HEK293T (cell line): ENCODE measurements around the gene DNER.

ENCODE experiments used
- CTCF ChIA-PET: fragments of 350-600 bp; formaldehyde crosslinking; extraction: SDS; loops from one replicate; lab custom pipeline; 2021; ENCODE audit warnings: antibody characterized with exemption, inconsistent platforms; lab: Yijun Ruan, JAX
- POLR2A ChIA-PET: fragments of 350-600 bp; formaldehyde crosslinking; extraction: SDS; loops from one replicate; lab custom pipeline; 2020; ENCODE audit warnings: antibody characterized with exemption, inconsistent platforms; lab: Yijun Ruan, JAX
- DNase-seq: peaks from one replicate; pipeline ENCODE4 v3.0.0; 2012; ENCODE audit warnings: mixed read lengths; ENCODE audit errors: extremely low spot score
- ARNT ChIP-seq: fragments of 450-650 bp; IDR thresholded peaks from 2 replicates; pipeline ENCODE4 v1.6.1; 2017; ENCODE audit warnings: mild to moderate bottlenecking
- BHLHE40 ChIP-seq: fragments of 450-650 bp; IDR thresholded peaks from 2 replicates; pipeline ENCODE4 v1.6.1; 2016; ENCODE audit warnings: mild to moderate bottlenecking, moderate library complexity, borderline replicate concordance
- CTBP1 ChIP-seq: fragments of 450-650 bp; IDR thresholded peaks from 2 replicates; pipeline ENCODE4 v1.6.1; 2016; ENCODE audit warnings: borderline replicate concordance
- ELF4 ChIP-seq: fragments of 450-650 bp; IDR thresholded peaks from 2 replicates; pipeline ENCODE4 v1.6.1; 2017; ENCODE audit warnings: antibody characterized with exemption
- FOXA1 ChIP-seq: fragments of 450-650 bp; IDR thresholded peaks from 2 replicates; pipeline ENCODE4 v1.6.1; 2016; ENCODE audit warnings: mild to moderate bottlenecking
- FOXK2 ChIP-seq: fragments of 450-650 bp; IDR thresholded peaks from 2 replicates; pipeline ENCODE4 v1.6.1; 2016; ENCODE audit warnings: mild to moderate bottlenecking
- FOXM1 ChIP-seq: fragments of 450-650 bp; IDR thresholded peaks from 2 replicates; pipeline ENCODE4 v1.6.1; 2017; ENCODE audit warnings: mild to moderate bottlenecking, borderline replicate concordance
- HDGF ChIP-seq: fragments of 450-650 bp; IDR thresholded peaks from 2 replicates; pipeline ENCODE4 v1.6.1; 2017; ENCODE audit warnings: antibody characterized with exemption, borderline replicate concordance
- L3MBTL2 ChIP-seq: fragments of 450-650 bp; conservative IDR thresholded peaks from 2 replicates; pipeline ENCODE4 v1.6.1; 2016; ENCODE audit warnings: mild to moderate bottlenecking
- LEF1 ChIP-seq: fragments of 450-650 bp; IDR thresholded peaks from 2 replicates; pipeline ENCODE4 v1.6.1; 2017; ENCODE audit warnings: mild to moderate bottlenecking, borderline replicate concordance
- NFRKB ChIP-seq: fragments of 450-650 bp; IDR thresholded peaks from 2 replicates; pipeline ENCODE4 v1.6.1; 2016; ENCODE audit warnings: mild to moderate bottlenecking, moderate library complexity
- SP1 ChIP-seq: fragments of 450-650 bp; IDR thresholded peaks from 2 replicates; pipeline ENCODE4 v1.6.1; 2017
- SUZ12 ChIP-seq: fragments of 450-650 bp; IDR thresholded peaks from 2 replicates; pipeline ENCODE4 v1.6.1; 2016; ENCODE audit warnings: mild to moderate bottlenecking
- TARDBP ChIP-seq: fragments of 450-650 bp; IDR thresholded peaks from 2 replicates; pipeline ENCODE4 v1.6.1; 2016
- ZNF384 ChIP-seq: fragments of 450-650 bp; IDR thresholded peaks from 2 replicates; pipeline ENCODE4 v1.6.1; 2016
- TF ChIP-seq, protein P1 (sequence below): fragments of 450-650 bp; IDR thresholded peaks from 2 replicates; pipeline ENCODE4 v1.6.1; 2016

DNER gene

DNA sequence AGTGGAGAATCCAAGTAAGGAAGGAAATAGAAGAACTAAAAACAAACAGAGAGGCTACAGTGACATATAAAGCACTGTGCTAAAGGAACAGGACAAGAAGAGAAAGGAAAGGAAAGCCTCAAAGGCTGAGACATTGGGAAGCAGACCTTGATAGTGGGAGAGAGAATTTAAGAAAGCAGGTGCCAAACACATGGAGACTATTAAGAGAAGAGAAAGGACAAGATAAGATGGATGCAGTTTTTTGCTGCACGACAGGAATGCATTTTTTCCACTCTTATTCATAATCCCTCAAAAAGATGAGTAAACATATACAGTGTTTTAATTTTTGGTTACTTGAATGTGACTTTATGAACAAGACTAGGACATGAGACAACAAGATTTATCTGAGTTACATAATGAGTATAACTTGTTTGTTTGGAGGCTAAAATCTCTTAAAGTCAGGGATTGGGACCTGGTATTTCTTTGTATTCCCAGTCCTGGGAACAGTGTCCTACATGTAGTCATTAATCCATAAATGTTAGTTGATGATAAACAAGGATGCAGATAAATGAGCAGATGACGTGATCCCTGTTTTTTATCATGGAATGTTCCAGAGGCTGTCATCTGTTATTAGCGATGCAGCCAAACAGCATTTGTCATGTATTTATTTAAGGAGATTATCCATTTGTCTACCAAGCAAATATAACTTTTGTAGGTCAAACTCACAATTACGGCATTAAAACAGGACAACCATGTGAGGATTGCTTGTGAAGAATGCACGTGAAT, 141.7 kb downstream of the DNER start:
- TF ChIP-seq BHLHE40 (no peak), ZNF384 (no peak), SUZ12 (no peak), SP1 (no peak), ELF4 (no peak), FOXK2 (no peak), TARDBP (no peak), HDGF (no peak), L3MBTL2 (no peak), CTBP1 (no peak), ARNT (no peak), LEF1 (no peak), NFRKB (no peak), FOXM1 (no peak), FOXA1 (no peak)
- TF ChIP-seq, protein P1, sequence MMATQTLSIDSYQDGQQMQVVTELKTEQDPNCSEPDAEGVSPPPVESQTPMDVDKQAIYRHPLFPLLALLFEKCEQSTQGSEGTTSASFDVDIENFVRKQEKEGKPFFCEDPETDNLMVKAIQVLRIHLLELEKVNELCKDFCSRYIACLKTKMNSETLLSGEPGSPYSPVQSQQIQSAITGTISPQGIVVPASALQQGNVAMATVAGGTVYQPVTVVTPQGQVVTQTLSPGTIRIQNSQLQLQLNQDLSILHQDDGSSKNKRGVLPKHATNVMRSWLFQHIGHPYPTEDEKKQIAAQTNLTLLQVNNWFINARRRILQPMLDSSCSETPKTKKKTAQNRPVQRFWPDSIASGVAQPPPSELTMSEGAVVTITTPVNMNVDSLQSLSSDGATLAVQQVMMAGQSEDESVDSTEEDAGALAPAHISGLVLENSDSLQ: no peak
- no peak for DNase-seq
- CTCF ChIA-PET: no interaction called here
- POLR2A ChIA-PET: no interaction called here

DNA sequence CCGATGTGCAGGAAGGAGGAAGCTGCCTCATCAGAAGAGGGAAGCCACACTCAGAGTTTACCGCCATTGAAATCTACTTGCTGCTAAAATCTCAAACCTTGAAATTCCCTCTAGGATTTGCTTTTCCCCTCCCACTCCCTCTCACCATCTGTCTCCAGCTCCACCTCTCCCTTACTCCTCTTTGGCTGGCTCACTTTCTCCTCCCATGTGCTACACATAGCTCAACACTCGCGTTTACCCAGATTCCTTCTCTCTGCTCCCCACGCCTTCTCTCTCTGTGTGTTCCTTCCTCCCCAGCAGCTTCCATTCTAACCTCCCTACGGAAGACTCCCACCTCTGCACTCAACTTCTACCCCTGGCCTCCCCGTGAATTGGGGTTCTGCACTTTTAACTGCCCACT, 143.1 kb downstream of the DNER start:
- no peak for DNase-seq
- ChIA-PET CTCF (no interaction called here), POLR2A (no interaction called here)
- TF ChIP-seq LEF1 (no peak), FOXM1 (no peak), TARDBP (no peak), ELF4 (no peak), ARNT (no peak)

DNA sequence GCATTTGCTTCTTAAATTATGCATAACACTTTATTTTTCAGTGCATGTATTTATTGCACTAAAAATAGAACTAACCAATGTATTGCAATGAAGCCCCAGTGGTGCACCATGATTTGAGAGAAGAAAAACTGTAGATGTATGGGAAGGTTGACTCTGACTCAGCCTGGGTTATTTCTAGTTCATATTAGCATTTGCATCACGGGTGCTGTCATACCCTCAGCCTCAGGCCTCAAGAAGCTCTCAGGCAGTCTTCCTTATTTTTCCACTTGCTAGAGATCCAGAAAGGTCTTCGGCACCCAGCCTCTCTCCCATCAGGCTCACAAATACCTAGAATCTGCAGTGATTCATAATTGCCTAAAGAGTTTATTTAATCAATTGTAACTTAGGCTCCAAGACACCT, 148.0 kb downstream of the DNER start:
- POLR2A ChIA-PET: no interaction called here
- CTCF ChIA-PET: no interaction called here
- no peak for TF ChIP-seq FOXM1
- DNase-seq: no peak

DNA sequence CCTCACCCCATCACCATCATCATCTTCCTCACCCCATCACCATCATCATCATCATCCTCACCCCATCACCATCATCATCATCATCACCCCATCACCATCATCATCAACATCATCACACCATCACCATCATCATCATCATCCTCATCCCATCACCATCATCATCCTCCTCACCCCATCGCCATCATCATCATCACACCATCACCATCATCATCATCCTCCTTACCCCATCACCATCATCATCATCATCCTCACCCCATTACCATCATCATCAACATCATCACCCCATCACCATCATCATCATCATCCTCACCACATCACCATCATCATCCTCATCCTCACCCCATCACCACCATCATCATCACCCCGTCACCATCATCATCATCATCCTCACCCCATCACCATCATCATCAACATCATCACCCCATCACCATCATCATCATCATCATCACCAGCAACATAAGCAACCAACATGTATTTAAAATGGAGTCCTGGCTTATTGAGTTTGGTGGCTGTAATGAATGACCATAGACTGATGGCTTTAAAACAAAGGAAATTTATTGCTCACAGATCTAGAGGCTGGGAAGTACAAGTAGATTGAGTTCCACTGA, 150.0 kb downstream of the DNER start:
- DNase-seq: no peak
- POLR2A ChIA-PET: no interaction called here
- TF ChIP-seq TARDBP (no peak), ZNF384 (no peak)
- CTCF ChIA-PET: no interaction called here

DNA sequence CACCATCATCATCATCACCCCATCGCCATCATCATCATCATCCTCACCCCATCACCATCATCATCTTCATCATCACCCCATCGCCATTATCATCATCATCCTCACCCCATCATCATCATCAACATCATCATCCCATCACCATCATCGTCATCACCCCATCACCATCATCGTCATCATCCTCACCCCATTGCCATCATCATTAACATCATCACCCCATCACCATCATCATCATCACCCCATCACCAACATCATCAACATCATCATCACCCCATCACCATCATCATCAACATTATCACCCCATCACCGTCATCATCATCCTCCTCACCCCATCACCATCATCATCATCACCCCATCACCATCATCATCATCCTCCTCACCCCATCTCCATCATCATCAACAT, 151.0 kb downstream of the DNER start:
- ChIA-PET POLR2A (no interaction called here), CTCF (no interaction called here)
- TF ChIP-seq, protein P1: no peak
- TF ChIP-seq TARDBP (no peak), FOXM1 (no peak), SP1 (no peak), LEF1 (no peak), ZNF384 (no peak), NFRKB (no peak), BHLHE40 (no peak), ELF4 (no peak), ARNT (no peak)
- no peak for DNase-seq

DNA sequence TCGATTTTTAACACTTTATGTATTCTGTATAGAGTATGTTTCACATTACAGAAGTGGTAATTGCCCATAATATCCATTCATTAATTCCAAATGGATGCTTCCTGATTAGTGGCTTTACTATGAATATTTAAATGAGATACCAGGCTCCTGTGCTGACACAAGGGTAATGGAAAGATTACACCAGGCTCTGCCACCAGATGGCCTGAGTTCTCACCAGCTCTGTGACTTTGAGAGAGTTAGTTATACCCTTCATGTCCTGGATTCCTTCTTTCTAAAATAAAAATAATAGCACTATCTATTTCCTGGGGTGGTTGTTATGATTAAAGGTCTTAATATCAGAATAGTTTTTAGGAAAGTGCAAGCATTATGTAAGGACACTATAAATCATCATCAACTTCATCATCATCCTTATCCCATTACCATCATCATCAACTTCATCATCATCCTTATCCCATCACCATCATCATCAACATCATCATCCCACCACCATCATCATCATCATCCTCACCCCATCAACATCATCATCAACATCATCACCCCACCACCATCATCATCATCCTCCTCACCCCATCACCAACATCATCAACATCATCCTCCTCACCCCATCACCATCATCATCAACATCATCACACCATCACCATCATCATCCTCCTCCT, 151.8 kb downstream of the DNER start:
- ChIA-PET POLR2A (no interaction called here), CTCF (no interaction called here)
- TF ChIP-seq CTBP1 (no peak), FOXA1 (no peak), ELF4 (no peak), FOXM1 (no peak), FOXK2 (no peak), ZNF384 (no peak), LEF1 (no peak), HDGF (no peak), SP1 (no peak), L3MBTL2 (no peak), SUZ12 (no peak), NFRKB (no peak), ARNT (no peak), BHLHE40 (no peak), TARDBP (no peak)
- TF ChIP-seq, protein P1: no peak
- no peak for DNase-seq
